ENCODE measurements around the gene BTG2.
"Not testable (repeated sequence)": the region's sequence is repeated elsewhere in the genome, so short reads cannot be mapped to it uniquely, and the experiment has no call there.

Gene BTG2

DNA sequence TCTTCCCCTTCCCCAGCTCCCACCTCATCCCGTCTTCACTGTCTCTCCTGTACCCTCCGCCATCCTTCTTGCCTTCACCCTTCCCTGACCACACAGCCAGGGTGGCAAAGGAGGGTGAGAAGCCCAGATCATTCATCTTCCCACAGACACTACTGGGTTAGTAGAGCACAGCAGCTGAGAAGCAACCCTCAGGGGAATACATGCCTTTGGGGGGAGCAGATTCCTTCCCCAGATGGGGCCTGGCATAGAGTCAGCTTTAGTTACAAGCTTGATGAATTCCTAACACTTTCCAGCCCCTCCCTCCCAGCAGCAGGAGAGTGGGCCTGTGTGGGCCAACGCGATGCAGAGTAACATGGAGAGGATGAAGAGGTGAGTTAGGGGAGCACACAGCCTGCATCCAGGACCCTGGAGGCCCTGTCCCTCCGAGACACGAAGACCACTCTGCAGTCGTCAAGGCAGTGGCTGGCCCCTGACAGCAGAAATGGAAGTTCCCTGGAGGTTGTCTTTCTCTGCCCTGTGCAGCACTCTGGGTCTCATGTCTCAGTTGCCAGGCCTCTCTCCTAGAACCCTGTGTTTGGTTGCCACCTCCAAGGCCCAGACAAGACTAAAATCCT lies 8.8 kb upstream of the BTG2 start:
- peaks cover 75 to 100% (median 97%) of the 10 kb centered on the region in 10 experiments for H3K4me1 ChIP-seq

GRCh38 chr1:203299169-203299568 lies 6.2 kb upstream of the BTG2 start:
- Histone ChIP-seq H3K4me1 (peaks cover 90 to 100% (median 100%) of the 10 kb centered on the region in 10 experiments), H3K36me3 (no peaks in the 10 kb centered on the region), H3K27ac (peak overlapping the region in 9 of 11 experiments; percentile 0 to 99 (median 71); a peak in 16 of 22 replicates), H3K4me2 (peak overlapping the region; percentile 66 to 97 (median 92)), H3K27me3 (no peaks in the 10 kb centered on the region), H3K9me3 (replicated peaks in 1 of 11) (no peaks in the 10 kb centered on the region), H4K20me1 (no peaks in the 10 kb centered on the region), H3K9ac (peak overlapping the region in 7 of 11 experiments; percentile 25 to 71 (median 58); a peak in 11 of 22 replicates), H3K4me3 (peak overlapping the region in 1 of 10 experiments; percentile 18; a peak in 2 of 20 replicates)
- TF ChIP-seq Cebpa-rat (IDR thresholded peaks at IDR 0.05), result no peak

More for the DNA sequence above, 8.8 kb upstream of the BTG2 start:
- H3K4me2 ChIP-seq, result peak overlapping the region; percentile 51 to 97 (median 87)
- H3K27me3 ChIP-seq, result no peaks in the 10 kb centered on the region
- H3K9ac ChIP-seq, result peak overlapping the region in 10 of 11 experiments; percentile 26 to 86 (median 73); a peak in 18 of 22 replicates
- H4K20me1 ChIP-seq, result no peaks in the 10 kb centered on the region
- no peaks in the 10 kb centered on the region for H3K9me3 ChIP-seq (replicated peaks in 1 of 11)
- peak overlapping the region in 5 of 10 experiments; percentile 14 to 26 (median 25); a peak in 6 of 20 replicates for H3K4me3 ChIP-seq
- peak overlapping the region; percentile 29 to 99 (median 87); a peak in 20 of 22 replicates for H3K27ac ChIP-seq
- no peaks in the 10 kb centered on the region for H3K36me3 ChIP-seq
- no peak for TF ChIP-seq Cebpa-rat (IDR thresholded peaks at IDR 0.05)

DNA sequence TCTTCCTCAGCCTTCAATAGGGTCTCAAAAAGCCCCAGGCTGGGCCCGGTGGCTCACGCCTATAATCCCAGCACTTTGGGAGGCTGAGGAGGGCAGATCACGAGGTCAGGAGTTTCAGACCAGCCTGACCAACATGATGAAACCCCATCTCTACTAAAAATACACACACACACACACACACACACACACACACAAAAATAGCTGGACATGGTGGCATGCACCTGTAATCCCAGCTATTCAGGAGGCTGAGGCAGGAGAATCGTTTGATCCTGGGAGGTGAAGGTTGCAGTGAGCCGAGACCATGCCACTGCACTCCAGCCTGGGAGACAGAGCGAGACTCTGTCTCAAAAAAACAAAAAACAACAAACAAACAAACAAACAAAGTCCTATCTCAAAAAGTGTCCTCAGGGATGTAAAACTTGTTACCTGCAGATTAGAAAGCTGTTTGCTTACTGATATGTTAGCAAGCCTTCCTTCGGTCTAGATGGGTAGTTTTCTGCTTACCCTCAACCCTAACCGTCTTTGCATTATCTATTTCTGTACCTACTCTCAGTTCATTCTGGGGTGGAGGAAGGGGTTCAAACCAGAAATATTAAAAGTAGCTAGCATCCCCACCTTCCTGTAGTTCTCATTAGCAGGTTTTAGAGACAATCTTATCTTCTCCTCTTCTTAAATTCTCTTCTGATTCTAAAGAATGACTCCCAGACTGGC lies 5.4 kb upstream of the BTG2 start:
- H3K4me2 ChIP-seq, result peak overlapping the region; percentile 66 to 97 (median 92)
- H3K9ac ChIP-seq, result peak overlapping the region in 10 of 11 experiments; percentile 7 to 71 (median 54); a peak in 16 of 22 replicates
- H4K20me1 ChIP-seq; H3K27me3 ChIP-seq; H3K36me3 ChIP-seq; H3K9me3 ChIP-seq (replicated peaks in 1 of 11): not testable (repeated sequence)
- H3K4me3 ChIP-seq, result peak overlapping the region in 1 of 10 experiments; percentile 3; a peak in 2 of 20 replicates
- H3K27ac ChIP-seq, result peak overlapping the region in 9 of 11 experiments; percentile 39 to 99 (median 71); a peak in 18 of 22 replicates
- peaks cover 89 to 100% (median 100%) of the 10 kb centered on the region in 10 experiments for H3K4me1 ChIP-seq

DNA sequence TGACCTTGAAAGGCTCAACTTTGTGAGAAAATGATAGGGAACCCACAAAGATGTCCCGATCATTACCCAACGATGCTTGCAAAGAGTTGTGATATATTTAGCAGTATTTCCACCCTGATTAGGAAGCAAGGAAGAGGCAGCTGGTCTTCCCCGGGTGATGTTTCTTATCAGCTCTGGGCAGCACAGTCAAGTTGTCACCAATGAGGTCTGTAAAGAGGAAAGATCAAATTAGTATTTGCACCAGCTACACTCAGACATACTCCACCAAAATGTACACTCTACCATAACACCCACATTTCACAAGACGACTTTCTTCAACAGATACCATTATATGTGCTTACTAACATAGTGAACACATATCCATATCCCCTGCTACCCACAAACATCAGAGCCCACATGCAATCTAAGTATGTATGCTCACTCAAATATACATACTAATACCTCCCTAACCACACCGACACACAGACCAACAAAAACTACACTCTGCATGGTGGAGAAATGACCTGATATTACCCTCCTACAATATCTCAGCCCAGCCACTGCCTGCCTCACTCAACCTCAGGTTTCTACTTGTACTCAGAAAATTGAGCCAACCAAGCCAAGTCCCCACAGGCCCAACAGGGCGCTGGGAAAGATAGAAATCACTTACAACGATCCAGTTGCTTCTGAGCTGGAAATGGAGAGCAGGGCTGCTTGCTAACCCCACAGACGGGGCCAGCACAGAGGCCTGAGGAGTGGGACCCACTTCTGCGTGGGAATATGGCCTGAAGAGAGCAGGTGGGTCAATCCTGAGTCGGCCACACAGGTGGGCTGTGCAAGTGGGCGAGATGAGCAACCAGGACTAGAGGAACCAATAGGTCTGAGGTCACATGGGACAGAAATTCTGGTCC lies 4.6 kb upstream of the BTG2 start:
- TF ChIP-seq Cebpa-rat (IDR thresholded peaks at IDR 0.05), result no peak
- Histone ChIP-seq H3K4me1 (peaks cover 81 to 94% (median 92%) of the 10 kb centered on the region in 10 experiments), H3K9ac (peak overlapping the region in 10 of 11 experiments; percentile 7 to 71 (median 54); a peak in 16 of 22 replicates), H3K27ac (peak overlapping the region in 9 of 11 experiments; percentile 39 to 99 (median 71); a peak in 18 of 22 replicates), H4K20me1 (peaks cover 2 to 4% (median 3%) of the 10 kb centered on the region in 11 experiments; a peak in 20 of 22 replicates), H3K27me3 (no peaks in the 10 kb centered on the region), H3K9me3 (replicated peaks in 1 of 11) (no peaks in the 10 kb centered on the region), H3K4me3 (no peak overlapping the region; a peak in 1 of 20 replicates), H3K4me2 (peak overlapping the region; percentile 66 to 97 (median 92)), H3K36me3 (peaks cover 0 to 2% (median 0%) of the 10 kb centered on the region in 11 experiments; a peak in 6 of 22 replicates)

- Histone ChIP-seq H3K27ac (peak overlapping the region in 9 of 11 experiments; percentile 39 to 99 (median 71); a peak in 17 of 22 replicates), H3K4me2 (peak overlapping the region; percentile 66 to 97 (median 92)), H3K36me3 (peaks cover 0 to 8% (median 6%) of the 10 kb centered on the region in 11 experiments; a peak in 16 of 22 replicates), H3K9ac (peak overlapping the region in 6 of 11 experiments; percentile 36 to 71 (median 60); a peak in 10 of 22 replicates), H3K27me3 (no peaks in the 10 kb centered on the region), H4K20me1 (peaks cover 9 to 10% (median 9%) of the 10 kb centered on the region in 11 experiments; a peak in 20 of 22 replicates), H3K4me1 (peaks cover 75 to 88% (median 86%) of the 10 kb centered on the region in 10 experiments), H3K9me3 (replicated peaks in 1 of 11) (no peaks in the 10 kb centered on the region), H3K4me3 (no peak overlapping the region)
- no peak for TF ChIP-seq Cebpa-rat (IDR thresholded peaks at IDR 0.05)
Measured at GRCh38 chr1:203301331-203301668, 4.0 kb upstream of the BTG2 start.

DNA sequence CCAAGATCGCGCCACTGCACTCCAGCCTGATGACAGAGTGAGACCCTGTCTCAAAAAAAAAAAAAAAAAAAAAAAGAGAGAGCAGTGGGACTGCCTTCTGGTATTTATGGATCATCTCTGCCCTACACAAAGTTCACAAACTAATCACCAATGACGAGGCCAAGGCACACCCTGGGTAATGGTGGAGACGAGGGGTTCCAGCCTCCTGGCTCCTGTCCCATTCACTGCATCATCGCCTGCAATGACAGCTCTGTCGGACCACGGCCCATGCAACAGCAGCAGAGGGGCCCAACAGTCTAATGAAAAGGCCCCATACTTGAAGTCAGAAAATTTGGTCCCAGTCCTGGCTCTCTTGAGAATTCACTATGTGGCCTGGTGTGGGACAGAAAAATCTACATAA lies 2.9 kb upstream of the BTG2 start:
- no peak for TF ChIP-seq Cebpa-rat (IDR thresholded peaks at IDR 0.05)
- Histone ChIP-seq H3K9ac (0 out of 22 replicates have a peak overlapping the region, but pooled peaks of 1 of the 11 experiments have one; percentile 4), H3K4me1 (peaks cover 64 to 81% (median 75%) of the 10 kb centered on the region in 10 experiments), H3K4me3 (no peak overlapping the region), H3K9me3 (replicated peaks in 1 of 11) (peaks cover 0 to 4% (median 0%) of the 10 kb centered on the region in 11 experiments; a peak in 3 of 22 replicates), H3K4me2 (peak overlapping the region; percentile 91 to 98 (median 96)), H3K27ac (peak overlapping the region in 7 of 11 experiments; percentile 1 to 99 (median 69); a peak in 8 of 22 replicates), H3K36me3 (peaks cover 10 to 20% (median 18%) of the 10 kb centered on the region in 11 experiments), H4K20me1 (peaks cover 20 to 22% (median 21%) of the 10 kb centered on the region in 11 experiments), H3K27me3 (no peaks in the 10 kb centered on the region)

GRCh38 chr1:203302894-203303293 lies 2.4 kb upstream of the BTG2 start:
- TF ChIP-seq Cebpa-rat (IDR thresholded peaks at IDR 0.05), result no peak
- Histone ChIP-seq H3K36me3 (peaks cover 15 to 24% (median 22%) of the 10 kb centered on the region in 11 experiments), H3K4me1 (peaks cover 64 to 81% (median 75%) of the 10 kb centered on the region in 10 experiments), H3K9me3 (replicated peaks in 1 of 11) (peaks cover 0 to 4% (median 0%) of the 10 kb centered on the region in 11 experiments; a peak in 3 of 22 replicates), H3K27ac (peak overlapping the region in 6 of 11 experiments; percentile 1 to 99 (median 97); a peak in 7 of 22 replicates), H3K4me3 (no peak overlapping the region), H3K9ac (0 out of 22 replicates have a peak overlapping the region, but pooled peaks of 1 of the 11 experiments have one; percentile 4), H3K4me2 (peak overlapping the region; percentile 91 to 98 (median 96)), H3K27me3 (no peaks in the 10 kb centered on the region), H4K20me1 (peaks cover 25 to 26% (median 25%) of the 10 kb centered on the region in 11 experiments)

Data from BLaER1 treated with 17β-estradiol and CSF1 and Interleukin-3, amounts not matched to agents 10 nM and 100 nM (cell line).